GM15510 (cell line): ENCODE measurements around the gene STXBP6.

Experiments
- POLR2A ChIP-seq: IDR thresholded peaks from 3 replicates; pipeline ENCODE4 v1.6.1; 2011; ENCODE audit warnings: borderline replicate concordance; ENCODE audit not compliant: insufficient read length; ENCODE audit errors: extremely low read depth

The STXBP6 gene

DNA sequence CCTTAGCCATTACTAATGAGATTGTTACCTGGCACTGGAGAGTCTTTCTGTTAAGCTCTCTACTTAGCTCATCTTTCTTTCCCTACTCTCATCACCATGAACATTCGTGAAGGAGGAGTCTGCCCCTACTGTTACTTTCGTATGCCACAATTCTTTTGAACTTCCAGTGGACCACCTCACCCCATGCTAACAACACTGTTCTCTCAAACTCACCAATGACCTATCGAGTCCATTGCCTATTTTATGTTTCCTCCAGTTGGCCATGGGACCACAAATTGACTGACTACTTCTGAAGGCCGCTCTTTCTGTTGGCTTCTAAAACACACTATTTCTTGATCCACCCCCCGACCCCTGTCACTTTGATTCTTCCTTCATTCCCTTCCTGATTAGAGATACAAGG lies 223.6 kb downstream of the STXBP6 start:
- TF ChIP-seq POLR2A, result no peak

- TF ChIP-seq POLR2A, result no peak
These were observed 229.3 kb downstream of the STXBP6 start for GRCh38 chr14:24820616-24821015.

DNA sequence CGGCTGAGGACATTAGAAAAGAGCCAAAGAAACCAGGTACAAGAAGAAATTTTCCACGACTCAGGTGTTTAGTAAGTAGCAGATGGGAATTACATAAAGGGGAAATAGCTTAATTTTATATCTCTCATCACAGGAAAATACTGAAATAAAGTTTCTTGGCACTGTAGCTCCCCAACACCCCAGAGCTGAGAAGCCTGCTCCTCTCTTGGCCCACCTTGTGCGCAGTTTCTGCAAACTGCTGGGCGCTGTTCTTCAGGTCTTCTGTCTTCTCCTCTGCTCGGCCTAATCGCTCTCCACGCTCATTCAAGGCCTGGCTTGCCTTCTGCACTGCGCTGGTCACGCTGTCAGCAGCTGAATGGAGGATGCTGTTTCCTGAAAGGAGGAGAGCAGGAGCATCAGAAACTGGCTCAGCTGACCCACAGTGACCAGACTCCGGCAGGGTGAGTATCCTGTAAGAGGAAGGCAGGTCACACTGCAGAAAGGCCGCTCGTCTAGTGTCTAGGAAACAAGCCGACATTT lies 231.1 kb downstream of the STXBP6 start:
- no peak for TF ChIP-seq POLR2A

DNA sequence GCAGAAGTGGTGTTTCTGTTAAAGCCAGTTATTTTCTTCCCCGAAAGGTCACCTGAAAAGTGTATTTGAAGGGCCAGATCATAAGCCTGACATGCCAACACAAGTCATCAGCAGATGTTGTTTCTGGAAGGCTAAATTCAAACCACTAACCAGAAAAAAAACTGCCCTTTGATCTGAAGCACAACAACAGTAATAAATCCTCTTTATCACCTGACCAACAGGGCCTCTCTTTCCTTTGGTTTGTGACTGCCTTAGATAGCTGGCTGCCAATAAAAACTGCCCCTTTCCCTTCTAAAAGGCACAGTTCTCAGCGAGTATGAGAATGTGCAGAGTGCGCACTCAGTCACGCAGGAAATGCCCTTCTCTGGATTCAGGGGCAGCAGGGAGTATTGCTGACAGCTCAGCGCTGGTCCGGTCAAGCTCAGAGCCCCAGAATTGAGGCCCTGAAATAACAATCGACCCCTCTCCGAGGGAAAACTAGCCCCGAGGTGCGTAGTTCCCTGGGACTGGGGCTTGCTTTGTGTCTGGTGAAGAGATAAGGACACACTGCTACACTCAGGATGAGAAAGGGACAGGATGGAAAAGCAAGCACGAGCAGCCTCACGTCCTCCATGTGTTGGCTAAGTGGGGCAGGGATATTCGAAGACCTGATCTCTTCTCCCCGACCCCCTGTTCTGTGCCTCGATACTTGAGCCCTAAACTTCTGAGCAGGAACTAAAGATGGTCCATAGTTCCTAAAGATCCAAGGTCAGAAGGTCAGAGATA lies 231.7 kb downstream of the STXBP6 start:
- TF ChIP-seq POLR2A, result no peak

- no peak for TF ChIP-seq POLR2A
These were observed 232.5 kb downstream of the STXBP6 start for GRCh38 chr14:24817212-24818057.

- no peak for TF ChIP-seq POLR2A
These were observed 233.1 kb downstream of the STXBP6 start for GRCh38 chr14:24816929-24817211.

DNA sequence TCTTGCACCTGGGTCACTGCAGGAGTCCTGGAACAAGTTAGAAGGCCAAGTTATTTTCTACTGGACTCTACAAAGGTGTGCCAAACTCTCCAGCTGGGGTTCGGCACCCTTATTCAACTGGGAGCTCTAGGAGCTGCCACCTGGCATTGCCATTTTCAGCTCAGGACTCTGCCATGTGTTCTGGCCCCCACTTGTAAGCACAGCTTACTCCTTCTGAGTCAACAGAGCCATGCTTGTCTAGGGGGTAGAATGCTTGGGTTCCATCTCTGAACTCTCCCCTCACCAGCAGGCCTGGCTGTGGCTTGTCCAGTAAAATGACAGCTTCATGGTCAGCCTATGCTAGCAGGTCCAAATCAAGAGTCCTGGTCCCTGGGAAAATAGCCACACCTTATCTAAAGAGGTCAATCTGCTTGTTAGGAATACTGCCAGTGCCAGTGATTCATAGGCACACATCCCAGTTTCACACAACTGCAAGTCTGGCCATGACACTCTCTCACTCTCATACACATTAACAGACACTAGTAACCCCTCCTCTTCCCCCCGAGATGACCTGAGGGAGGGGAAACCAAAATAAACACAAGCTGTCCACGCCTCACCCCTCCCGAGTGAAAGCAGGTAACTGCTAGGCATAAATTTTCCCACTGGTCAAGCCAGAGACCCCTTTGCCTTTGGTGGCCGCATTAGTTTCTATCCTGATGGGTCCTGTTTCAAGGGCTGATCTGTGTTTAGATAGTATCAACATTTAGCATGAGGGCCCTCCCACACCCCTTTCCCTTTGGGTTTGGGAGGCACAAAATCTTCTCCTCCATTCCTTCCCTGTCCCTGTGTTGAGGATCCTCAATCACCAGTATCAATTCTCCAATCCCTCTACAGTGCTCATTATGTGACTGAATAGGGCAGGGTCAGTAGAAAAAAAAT lies 233.7 kb downstream of the STXBP6 start:
- TF ChIP-seq POLR2A, result no peak

GRCh38 chr14:24815543-24815942 lies 234.4 kb downstream of the STXBP6 start:
- TF ChIP-seq POLR2A, result no peak

DNA sequence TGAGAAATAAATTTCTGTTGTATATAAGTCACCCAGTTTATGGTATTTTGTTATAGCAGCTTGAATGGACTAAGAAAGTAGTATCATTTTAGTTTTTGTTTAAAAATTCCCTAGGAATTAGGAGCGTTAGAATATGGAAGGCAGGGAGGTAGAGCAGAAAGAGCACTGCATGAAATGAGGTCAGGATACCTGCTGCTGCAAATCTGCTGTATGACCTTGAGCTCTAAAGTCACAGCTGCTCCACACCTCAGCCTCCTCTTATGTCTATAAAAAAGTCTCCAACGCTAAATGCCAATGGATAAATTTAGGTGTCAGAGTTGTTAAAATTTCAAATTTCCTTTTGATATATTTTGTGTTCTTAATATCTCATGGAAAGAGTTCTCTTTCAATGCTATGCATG lies 235.0 kb downstream of the STXBP6 start:
- TF ChIP-seq POLR2A, result no peak

DNA sequence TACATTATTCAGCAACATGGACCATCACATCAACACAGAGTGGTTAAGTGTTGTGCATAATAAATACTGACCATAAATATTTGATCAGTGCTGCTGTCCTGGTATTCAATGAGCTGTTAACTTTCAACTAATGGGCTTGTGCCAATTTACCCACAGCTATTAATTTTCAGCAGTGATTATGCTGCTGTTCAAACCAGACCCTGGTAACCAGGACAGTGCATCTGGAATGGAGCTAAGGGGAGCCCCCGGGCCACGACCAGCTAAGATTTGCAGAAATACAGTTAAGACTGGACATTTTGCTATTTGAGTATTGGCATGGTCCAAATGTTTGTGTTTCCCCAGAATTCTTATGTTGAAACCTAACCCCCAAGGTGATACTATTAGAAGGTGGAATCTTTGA lies 235.6 kb downstream of the STXBP6 start:
- TF ChIP-seq POLR2A, result no peak

DNA sequence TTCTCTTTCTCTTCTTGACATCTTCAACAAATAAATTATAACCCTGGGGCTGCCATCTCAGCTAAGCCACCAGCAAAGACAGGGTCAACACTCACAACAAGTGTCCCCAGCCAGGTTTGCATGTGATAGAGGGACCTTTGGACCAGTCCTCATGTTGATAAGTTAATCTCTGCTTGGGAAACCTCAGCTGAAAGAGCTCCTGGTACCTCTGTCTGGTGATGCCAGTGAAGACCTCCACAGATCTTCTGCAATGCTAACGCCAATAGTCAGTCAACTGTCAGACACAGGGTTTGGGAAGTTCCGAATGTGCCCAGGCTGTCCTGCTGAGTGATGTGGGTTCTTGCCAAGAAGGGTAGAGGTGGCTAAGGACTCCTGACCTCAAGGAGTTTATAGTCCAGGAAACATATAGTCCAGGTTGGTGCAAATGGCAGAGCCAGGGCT lies 236.1 kb downstream of the STXBP6 start:
- no peak for TF ChIP-seq POLR2A

- TF ChIP-seq POLR2A, result no peak
These were observed 236.7 kb downstream of the STXBP6 start for GRCh38 chr14:24813089-24813815.

DNA sequence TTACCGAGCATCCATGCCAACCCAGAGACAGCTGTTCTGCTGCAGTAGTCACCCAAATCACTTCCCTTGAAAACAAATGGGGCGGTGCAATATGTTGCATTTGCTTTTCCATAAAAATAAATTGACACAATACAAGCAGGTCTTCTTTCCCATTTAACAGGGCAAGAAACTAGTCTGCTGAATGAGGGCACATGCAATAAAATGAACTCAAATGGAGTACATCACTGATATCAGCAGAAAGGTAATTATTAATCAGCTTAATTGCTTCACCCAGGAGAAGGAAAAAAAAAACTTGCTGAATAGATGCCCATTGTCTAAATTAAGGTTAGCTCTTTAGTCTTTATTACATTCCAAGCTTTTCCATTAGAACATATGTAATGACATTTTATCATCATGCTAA lies 240.8 kb downstream of the STXBP6 start:
- no peak for TF ChIP-seq POLR2A

GRCh38 chr14:24808412-24808811 lies 241.5 kb downstream of the STXBP6 start:
- TF ChIP-seq POLR2A, result no peak
